AG09319 (cell line): ENCODE data around the gene DIO3.

Experiments
- DNase-seq: peaks from one replicate; pipeline ENCODE4 v3.0.0-alpha.2; 2010; ENCODE audit warnings: low read depth; ENCODE audit errors: extremely low read depth
- CTCF ChIP-seq: IDR thresholded peaks from 2 replicates; pipeline ENCODE4 v1.5.1; 2011; ENCODE audit warnings: low read depth, mild to moderate bottlenecking, inconsistent platforms, low read length, moderate library complexity

DIO3 gene

GRCh38 chr14:101595349-101595748, 34.1 kb downstream of the DIO3 start:
- TF ChIP-seq CTCF, result no peak
- no peak for DNase-seq

- no peak for TF ChIP-seq CTCF
- DNase-seq, result no peak
Measured at GRCh38 chr14:101595887-101596721, 34.8 kb downstream of the DIO3 start.

- no peak for TF ChIP-seq CTCF
- no peak for DNase-seq
Measured at GRCh38 chr14:101596742-101597141, 35.4 kb downstream of the DIO3 start.

- no peak for DNase-seq
- TF ChIP-seq CTCF, result no peak
Measured at GRCh38 chr14:101598159-101598558, 36.9 kb downstream of the DIO3 start.

GRCh38 chr14:101598571-101599233, 37.4 kb downstream of the DIO3 start:
- TF ChIP-seq CTCF, result no peak
- DNase-seq, result no peak

- TF ChIP-seq CTCF, result no peak
Measured at GRCh38 chr14:101599234-101599885, 38.1 kb downstream of the DIO3 start.

More at GRCh38 chr14:101599234-101599885, 38.1 kb downstream of the DIO3 start:
- DNase-seq, result no peak
